Measurements from ENCODE around the gene PGAM2.

The PGAM2 gene

GRCh38 chr7:44107116-44107960 lies 42.0 kb upstream of the PGAM2 start:
- H3K4me3 ChIP-seq (ENCODE audit: low read depth in 1 of 2, low read length in 1 of 2), result no peak overlapping the region
- H3K27me3 ChIP-seq, result peaks cover 48% of the 10 kb centered on the region
- no peak overlapping the region for H3K27ac ChIP-seq
- H3K36me3 ChIP-seq, result no peaks in the 10 kb centered on the region
- no peaks in the 10 kb centered on the region for H3K9me3 ChIP-seq
- no peaks in the 10 kb centered on the region for H3K4me1 ChIP-seq (ENCODE audit: control insufficient read depth in 1 of 2, insufficient read depth in 1 of 2, low read depth in 1 of 2, low read length in 1 of 2)
- TF ChIP-seq, protein P1, sequence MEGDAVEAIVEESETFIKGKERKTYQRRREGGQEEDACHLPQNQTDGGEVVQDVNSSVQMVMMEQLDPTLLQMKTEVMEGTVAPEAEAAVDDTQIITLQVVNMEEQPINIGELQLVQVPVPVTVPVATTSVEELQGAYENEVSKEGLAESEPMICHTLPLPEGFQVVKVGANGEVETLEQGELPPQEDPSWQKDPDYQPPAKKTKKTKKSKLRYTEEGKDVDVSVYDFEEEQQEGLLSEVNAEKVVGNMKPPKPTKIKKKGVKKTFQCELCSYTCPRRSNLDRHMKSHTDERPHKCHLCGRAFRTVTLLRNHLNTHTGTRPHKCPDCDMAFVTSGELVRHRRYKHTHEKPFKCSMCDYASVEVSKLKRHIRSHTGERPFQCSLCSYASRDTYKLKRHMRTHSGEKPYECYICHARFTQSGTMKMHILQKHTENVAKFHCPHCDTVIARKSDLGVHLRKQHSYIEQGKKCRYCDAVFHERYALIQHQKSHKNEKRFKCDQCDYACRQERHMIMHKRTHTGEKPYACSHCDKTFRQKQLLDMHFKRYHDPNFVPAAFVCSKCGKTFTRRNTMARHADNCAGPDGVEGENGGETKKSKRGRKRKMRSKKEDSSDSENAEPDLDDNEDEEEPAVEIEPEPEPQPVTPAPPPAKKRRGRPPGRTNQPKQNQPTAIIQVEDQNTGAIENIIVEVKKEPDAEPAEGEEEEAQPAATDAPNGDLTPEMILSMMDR (IDR thresholded peaks at IDR 0.05), result no peak

GRCh38 chr7:44106311-44107065 lies 41.1 kb upstream of the PGAM2 start:
- Histone ChIP-seq H3K4me1 (ENCODE audit: control insufficient read depth in 1 of 2, insufficient read depth in 1 of 2, low read depth in 1 of 2, low read length in 1 of 2) (no peaks in the 10 kb centered on the region), H3K27me3 (peaks cover 56% of the 10 kb centered on the region), H3K9me3 (no peaks in the 10 kb centered on the region), H3K36me3 (no peaks in the 10 kb centered on the region), H3K4me3 (ENCODE audit: low read depth in 1 of 2, low read length in 1 of 2) (no peak overlapping the region), H3K27ac (no peak overlapping the region)
- TF ChIP-seq, protein P1 (IDR thresholded peaks at IDR 0.05), result no peak

- peaks cover 58% of the 10 kb centered on the region for H3K27me3 ChIP-seq
- TF ChIP-seq, protein P1 (IDR thresholded peaks at IDR 0.05), result no peak
- no peaks in the 10 kb centered on the region for H3K4me1 ChIP-seq (ENCODE audit: control insufficient read depth in 1 of 2, insufficient read depth in 1 of 2, low read depth in 1 of 2, low read length in 1 of 2)
- no peaks in the 10 kb centered on the region for H3K36me3 ChIP-seq
- no peak overlapping the region for H3K4me3 ChIP-seq (ENCODE audit: low read depth in 1 of 2, low read length in 1 of 2)
- no peaks in the 10 kb centered on the region for H3K9me3 ChIP-seq
- no peak overlapping the region for H3K27ac ChIP-seq
These were observed 40.5 kb upstream of the PGAM2 start for GRCh38 chr7:44105832-44106231.

GRCh38 chr7:44104860-44105771 lies 39.7 kb upstream of the PGAM2 start:
- no peak overlapping the region for H3K27ac ChIP-seq

More at GRCh38 chr7:44104860-44105771, 39.7 kb upstream of the PGAM2 start:
- Histone ChIP-seq H3K27me3 (peaks cover 58% of the 10 kb centered on the region), H3K9me3 (no peaks in the 10 kb centered on the region), H3K36me3 (no peaks in the 10 kb centered on the region), H3K4me3 (ENCODE audit: low read depth in 1 of 2, low read length in 1 of 2) (no peak overlapping the region), H3K4me1 (ENCODE audit: control insufficient read depth in 1 of 2, insufficient read depth in 1 of 2, low read depth in 1 of 2, low read length in 1 of 2) (no peaks in the 10 kb centered on the region)
- TF ChIP-seq, protein P1 (IDR thresholded peaks at IDR 0.05), result no peak

Data from neutrophil (primary cell).